Measurements from ENCODE around the gene NOS3. TPM values are rescaled to one million over a fixed set of nuclear protein-coding genes. Genes with fewer than 3 reads are reported as not detected.
"Not testable (repeated sequence)": the region's sequence is repeated elsewhere in the genome, so short reads cannot be mapped to it uniquely, and the experiment has no call there.

NOS3 gene
- total and polyA plus RNA-seq, 9 donors, result 4.9 to 8.9 (median 6.9) TPM

- peak; percentile 59 for DNase-seq
- peaks cover 39% of the 10 kb centered on the region for H3K27me3 ChIP-seq (ENCODE audit: control insufficient read depth, insufficient read depth, low read length)
- H3K4me3 ChIP-seq (ENCODE audit: low read length), result no peak overlapping the region
- H3K4me1 ChIP-seq (ENCODE audit: control insufficient read depth, insufficient read depth, low read length), result peaks cover 64% of the 10 kb centered on the region
- WGBS (ENCODE audit: insufficient coverage), result 16% methylated on average over 12 of the region's 18 CpGs
- H3K36me3 ChIP-seq (ENCODE audit: control insufficient read depth, insufficient read depth, low read length), result no peaks in the 10 kb centered on the region
- no peak overlapping the region for H3K27ac ChIP-seq (ENCODE audit: low read length)
- H3K9me3 ChIP-seq (replicated peaks; ENCODE audit: control insufficient read depth, low read depth, low read length), result no peaks in the 10 kb centered on the region
Measured at GRCh38 chr7:151010307-151011096, 19.7 kb downstream of the NOS3 start.

GRCh38 chr7:151011097-151011409 lies 20.2 kb downstream of the NOS3 start:
- H3K27ac ChIP-seq (ENCODE audit: low read length), result no peak overlapping the region

DNA sequence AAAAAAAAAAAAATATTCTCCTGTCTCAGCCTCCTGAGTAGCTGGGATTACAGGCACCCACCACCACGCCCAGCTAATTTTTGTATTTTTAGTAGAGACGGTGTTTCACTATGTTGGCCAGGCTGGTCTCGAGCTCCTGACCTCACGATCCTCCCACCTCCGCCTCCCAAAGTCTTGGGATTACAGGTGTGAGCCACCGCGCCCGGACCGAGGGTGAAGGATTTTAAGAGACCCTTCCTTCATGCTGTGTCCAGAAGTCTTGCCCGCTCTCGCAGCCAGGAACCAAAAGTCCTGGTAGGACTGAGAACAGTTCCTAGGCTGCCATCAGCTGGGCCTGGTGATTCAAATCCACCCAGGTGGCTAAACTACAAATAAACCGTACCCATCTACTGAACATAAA lies 20.8 kb downstream of the NOS3 start:
- Histone ChIP-seq H3K27me3 (ENCODE audit: control insufficient read depth, insufficient read depth, low read length) (peaks cover 39% of the 10 kb centered on the region), H3K4me1 (ENCODE audit: control insufficient read depth, insufficient read depth, low read length) (peaks cover 64% of the 10 kb centered on the region)
- 100% methylated on average over 5 of the region's 12 CpGs for WGBS (ENCODE audit: insufficient coverage)
- not testable (repeated sequence) for H3K36me3 ChIP-seq (ENCODE audit: control insufficient read depth, insufficient read depth, low read length); H3K27ac ChIP-seq (ENCODE audit: low read length); H3K9me3 ChIP-seq (replicated peaks; ENCODE audit: control insufficient read depth, low read depth, low read length); H3K4me3 ChIP-seq (ENCODE audit: low read length); DNase-seq

More at GRCh38 chr7:151011097-151011409, 20.2 kb downstream of the NOS3 start:
- no peak for DNase-seq
- H3K9me3 ChIP-seq (replicated peaks; ENCODE audit: control insufficient read depth, low read depth, low read length), result no peaks in the 10 kb centered on the region
- H3K4me3 ChIP-seq (ENCODE audit: low read length), result no peak overlapping the region
- H3K27me3 ChIP-seq (ENCODE audit: control insufficient read depth, insufficient read depth, low read length), result peaks cover 39% of the 10 kb centered on the region
- no peaks in the 10 kb centered on the region for H3K36me3 ChIP-seq (ENCODE audit: control insufficient read depth, insufficient read depth, low read length)
- H3K4me1 ChIP-seq (ENCODE audit: control insufficient read depth, insufficient read depth, low read length), result peaks cover 64% of the 10 kb centered on the region
- WGBS (ENCODE audit: insufficient coverage), result 43% methylated on average over 1 of the region's 1 CpG

- Histone ChIP-seq H3K36me3 (ENCODE audit: control insufficient read depth, insufficient read depth, low read length) (no peaks in the 10 kb centered on the region), H3K4me1 (ENCODE audit: control insufficient read depth, insufficient read depth, low read length) (peaks cover 60% of the 10 kb centered on the region), H3K27ac (ENCODE audit: low read length) (no peak overlapping the region), H3K27me3 (ENCODE audit: control insufficient read depth, insufficient read depth, low read length) (peaks cover 43% of the 10 kb centered on the region), H3K4me3 (ENCODE audit: low read length) (no peak overlapping the region), H3K9me3 (replicated peaks; ENCODE audit: control insufficient read depth, low read depth, low read length) (no peaks in the 10 kb centered on the region)
- 82% methylated on average over 3 of the region's 6 CpGs for WGBS (ENCODE audit: insufficient coverage)
- no peak for DNase-seq
Measured at GRCh38 chr7:151012031-151012692, 21.3 kb downstream of the NOS3 start.

DNA sequence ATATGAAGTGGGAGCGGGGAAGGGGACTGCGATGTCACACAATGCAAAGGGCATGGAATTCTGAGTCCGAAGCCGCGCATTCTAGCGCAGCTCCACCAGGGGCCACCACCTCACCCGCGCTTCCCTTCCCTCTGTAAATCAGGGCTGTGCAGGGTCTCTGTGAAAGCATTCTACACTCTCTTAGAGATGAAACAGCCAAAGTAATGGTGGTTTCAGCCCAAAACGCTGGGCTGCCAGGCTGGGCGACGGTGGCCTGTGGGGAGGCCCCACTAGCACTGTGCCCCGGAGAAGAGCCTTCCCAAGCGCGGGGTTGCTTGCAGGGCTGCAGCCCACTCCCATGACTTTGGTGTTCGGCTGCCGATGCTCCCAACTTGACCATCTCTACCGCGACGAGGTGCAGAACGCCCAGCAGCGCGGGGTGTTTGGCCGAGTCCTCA lies 22.1 kb downstream of the NOS3 start:
- peaks cover 57% of the 10 kb centered on the region for H3K4me1 ChIP-seq (ENCODE audit: control insufficient read depth, insufficient read depth, low read length)
- H3K9me3 ChIP-seq (replicated peaks; ENCODE audit: control insufficient read depth, low read depth, low read length), result no peaks in the 10 kb centered on the region
- 17% methylated on average over 11 of the region's 23 CpGs for WGBS (ENCODE audit: insufficient coverage)
- no peak overlapping the region for H3K27ac ChIP-seq (ENCODE audit: low read length)
- DNase-seq, result peak; percentile 56
- H3K4me3 ChIP-seq (ENCODE audit: low read length), result no peak overlapping the region
- peaks cover 50% of the 10 kb centered on the region for H3K27me3 ChIP-seq (ENCODE audit: control insufficient read depth, insufficient read depth, low read length)
- H3K36me3 ChIP-seq (ENCODE audit: control insufficient read depth, insufficient read depth, low read length), result no peaks in the 10 kb centered on the region

- H3K27me3 ChIP-seq (ENCODE audit: control insufficient read depth, insufficient read depth, low read length), result peaks cover 54% of the 10 kb centered on the region
- no peaks in the 10 kb centered on the region for H3K36me3 ChIP-seq (ENCODE audit: control insufficient read depth, insufficient read depth, low read length)
- peak overlapping the region; percentile 34 for H3K4me3 ChIP-seq (ENCODE audit: low read length)
- WGBS (ENCODE audit: insufficient coverage), result 2% methylated on average over 20 of the region's 26 CpGs
- no peak for DNase-seq
- peaks cover 57% of the 10 kb centered on the region for H3K4me1 ChIP-seq (ENCODE audit: control insufficient read depth, insufficient read depth, low read length)
- no peaks in the 10 kb centered on the region for H3K9me3 ChIP-seq (replicated peaks; ENCODE audit: control insufficient read depth, low read depth, low read length)
- H3K27ac ChIP-seq (ENCODE audit: low read length), result no peak overlapping the region
Measured at GRCh38 chr7:151013356-151013732, 22.5 kb downstream of the NOS3 start.

- peak; percentile 92 for DNase-seq
- Histone ChIP-seq H3K4me1 (ENCODE audit: control insufficient read depth, insufficient read depth, low read length) (peaks cover 55% of the 10 kb centered on the region), H3K4me3 (ENCODE audit: low read length) (peak overlapping the region; percentile 34), H3K27ac (ENCODE audit: low read length) (peak overlapping the region; percentile 13), H3K36me3 (ENCODE audit: control insufficient read depth, insufficient read depth, low read length) (no peaks in the 10 kb centered on the region), H3K27me3 (ENCODE audit: control insufficient read depth, insufficient read depth, low read length) (peaks cover 54% of the 10 kb centered on the region), H3K9me3 (replicated peaks; ENCODE audit: control insufficient read depth, low read depth, low read length) (no peaks in the 10 kb centered on the region)
- WGBS (ENCODE audit: insufficient coverage), result 8% methylated on average over 51 of the region's 55 CpGs
Measured at GRCh38 chr7:151013733-151014497, 23.1 kb downstream of the NOS3 start.

- 56% methylated on average over 8 of the region's 8 CpGs for WGBS (ENCODE audit: insufficient coverage)
- Histone ChIP-seq H3K27me3 (ENCODE audit: control insufficient read depth, insufficient read depth, low read length) (peaks cover 59% of the 10 kb centered on the region), H3K27ac (ENCODE audit: low read length) (no peak overlapping the region), H3K36me3 (ENCODE audit: control insufficient read depth, insufficient read depth, low read length) (no peaks in the 10 kb centered on the region), H3K4me1 (ENCODE audit: control insufficient read depth, insufficient read depth, low read length) (peaks cover 52% of the 10 kb centered on the region), H3K4me3 (ENCODE audit: low read length) (no peak overlapping the region), H3K9me3 (replicated peaks; ENCODE audit: control insufficient read depth, low read depth, low read length) (no peaks in the 10 kb centered on the region)
- peak; percentile 68 for DNase-seq
Measured at GRCh38 chr7:151014950-151015349, 24.1 kb downstream of the NOS3 start.

DNA sequence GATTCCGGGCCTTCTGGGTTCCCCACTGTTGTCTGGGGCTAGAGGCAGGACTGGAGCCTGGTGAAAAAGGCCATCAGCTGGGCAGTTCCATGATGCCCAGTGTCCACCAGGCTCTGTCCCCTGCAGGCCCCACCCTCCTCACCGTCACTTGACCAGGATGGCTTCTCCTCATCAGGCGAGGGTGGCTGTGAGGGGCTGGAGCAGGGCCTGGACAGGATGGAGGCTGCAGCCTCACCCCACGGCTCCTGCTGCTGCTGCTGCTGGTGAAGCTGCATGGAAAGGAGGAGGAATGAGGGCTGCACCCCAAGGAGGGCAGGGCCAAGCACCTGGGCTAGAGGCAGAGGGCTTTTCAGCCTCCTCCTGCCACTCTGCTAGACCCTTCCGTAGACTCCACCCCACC lies 25.1 kb downstream of the NOS3 start:
- H3K9me3 ChIP-seq (replicated peaks; ENCODE audit: control insufficient read depth, low read depth, low read length), result no peaks in the 10 kb centered on the region
- H3K27me3 ChIP-seq (ENCODE audit: control insufficient read depth, insufficient read depth, low read length), result peaks cover 63% of the 10 kb centered on the region

GRCh38 chr7:151016505-151016904 lies 25.7 kb downstream of the NOS3 start:
- DNase-seq, result no peak
- Histone ChIP-seq H3K27ac (ENCODE audit: low read length) (no peak overlapping the region), H3K4me1 (ENCODE audit: control insufficient read depth, insufficient read depth, low read length) (peaks cover 42% of the 10 kb centered on the region), H3K36me3 (ENCODE audit: control insufficient read depth, insufficient read depth, low read length) (no peaks in the 10 kb centered on the region), H3K27me3 (ENCODE audit: control insufficient read depth, insufficient read depth, low read length) (peaks cover 67% of the 10 kb centered on the region), H3K9me3 (replicated peaks; ENCODE audit: control insufficient read depth, low read depth, low read length) (no peaks in the 10 kb centered on the region), H3K4me3 (ENCODE audit: low read length) (no peak overlapping the region)
- WGBS (ENCODE audit: insufficient coverage), result 85% methylated on average over 7 of the region's 8 CpGs

More for the DNA sequence above, 25.1 kb downstream of the NOS3 start:
- H3K36me3 ChIP-seq (ENCODE audit: control insufficient read depth, insufficient read depth, low read length), result no peaks in the 10 kb centered on the region
- no peak overlapping the region for H3K4me3 ChIP-seq (ENCODE audit: low read length)
- H3K27ac ChIP-seq (ENCODE audit: low read length), result no peak overlapping the region
- H3K4me1 ChIP-seq (ENCODE audit: control insufficient read depth, insufficient read depth, low read length), result peaks cover 42% of the 10 kb centered on the region
- DNase-seq, result no peak
- WGBS (ENCODE audit: insufficient coverage), result 88% methylated on average over 4 of the region's 5 CpGs
